Germinal center (tissue), 1 donor: ENCODE data around the gene MLC1.

Source experiments
- DNase-seq: peaks from one replicate; pipeline ENCODE4 v3.0.0; 2012; ENCODE audit warnings: mixed read lengths, low spot score

MLC1 gene

DNA sequence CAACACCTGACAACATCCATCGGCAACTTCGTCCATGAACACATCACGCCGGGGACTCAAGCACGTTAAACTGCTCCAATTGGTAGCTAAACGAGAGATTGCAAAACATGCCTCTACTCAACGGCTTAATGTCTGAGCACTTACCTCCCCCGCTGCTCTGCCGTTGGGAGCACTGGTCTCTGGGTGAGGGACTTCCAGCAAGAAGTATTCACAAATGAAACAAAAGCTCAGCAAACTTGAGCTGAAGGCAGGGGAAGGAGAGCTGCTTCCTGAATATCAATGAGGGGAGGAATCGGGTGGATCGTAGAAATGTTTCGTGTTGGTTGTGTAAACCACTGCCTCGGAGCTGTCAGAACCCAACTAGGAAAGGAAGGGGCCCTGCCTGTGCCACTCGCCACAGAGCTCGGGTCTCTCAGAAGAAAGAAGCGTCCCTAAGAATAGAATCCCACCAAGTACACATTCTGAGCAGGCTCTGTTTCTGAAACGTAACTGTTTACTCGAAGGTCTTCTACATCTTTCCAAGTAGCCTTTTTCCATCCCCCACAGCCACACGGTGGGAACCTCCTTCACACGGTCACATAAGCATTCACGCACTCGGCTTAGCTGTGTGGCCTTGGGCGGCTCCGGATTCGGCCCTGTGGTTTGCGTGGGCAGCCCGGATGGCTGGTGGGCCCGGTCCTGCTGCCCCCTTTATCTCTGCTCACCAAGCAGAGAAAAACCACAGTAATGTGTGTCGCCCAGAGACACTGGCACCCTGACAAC is at the start of gene MLC1:
Gene MLC1 (minus strand): TSS at position 216 of the 762 bp plus-strand sequence. CDS start 524 bp downstream, outside the sequence.
- no peak for DNase-seq

DNA sequence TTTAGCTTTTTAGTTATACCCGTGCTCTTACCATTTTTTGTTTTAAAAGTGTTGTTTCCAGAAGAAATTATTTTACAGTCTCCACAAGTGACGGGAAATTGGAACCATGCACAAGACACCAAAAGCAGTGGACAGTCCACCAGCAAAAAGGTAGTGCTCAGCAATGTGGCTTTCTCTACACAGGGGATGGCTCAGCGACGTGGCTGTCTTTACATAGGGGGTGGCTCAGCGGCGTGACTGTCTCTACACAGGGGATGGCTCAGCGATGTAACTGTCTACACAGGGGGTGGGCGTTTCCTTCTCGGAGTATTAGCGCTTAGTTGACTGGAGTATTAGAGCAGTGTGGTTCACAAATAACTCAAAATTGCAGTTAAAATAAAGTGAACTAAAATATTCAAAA is 49.3 kb upstream of the MLC1 start:
- no peak for DNase-seq

DNA sequence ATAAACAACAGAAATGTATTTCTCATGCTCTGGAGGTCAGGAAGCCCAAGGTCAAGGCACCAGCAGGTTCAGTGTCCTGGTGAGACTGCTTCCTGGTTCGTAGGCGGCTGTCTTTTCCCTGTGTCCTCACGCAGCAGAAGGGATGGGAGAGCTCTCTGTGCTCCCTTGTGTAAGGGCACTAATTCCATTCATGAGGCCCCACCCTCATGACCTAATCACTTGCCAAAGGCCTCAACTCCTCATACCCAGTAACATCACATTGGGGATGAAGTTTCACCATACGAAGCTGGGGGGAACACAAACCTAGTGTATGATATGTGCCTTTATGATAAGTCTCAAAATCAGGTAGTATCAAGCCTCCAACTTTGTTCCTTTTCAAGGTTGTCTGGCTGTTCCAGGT is 46.7 kb upstream of the MLC1 start:
- no peak for DNase-seq

DNA sequence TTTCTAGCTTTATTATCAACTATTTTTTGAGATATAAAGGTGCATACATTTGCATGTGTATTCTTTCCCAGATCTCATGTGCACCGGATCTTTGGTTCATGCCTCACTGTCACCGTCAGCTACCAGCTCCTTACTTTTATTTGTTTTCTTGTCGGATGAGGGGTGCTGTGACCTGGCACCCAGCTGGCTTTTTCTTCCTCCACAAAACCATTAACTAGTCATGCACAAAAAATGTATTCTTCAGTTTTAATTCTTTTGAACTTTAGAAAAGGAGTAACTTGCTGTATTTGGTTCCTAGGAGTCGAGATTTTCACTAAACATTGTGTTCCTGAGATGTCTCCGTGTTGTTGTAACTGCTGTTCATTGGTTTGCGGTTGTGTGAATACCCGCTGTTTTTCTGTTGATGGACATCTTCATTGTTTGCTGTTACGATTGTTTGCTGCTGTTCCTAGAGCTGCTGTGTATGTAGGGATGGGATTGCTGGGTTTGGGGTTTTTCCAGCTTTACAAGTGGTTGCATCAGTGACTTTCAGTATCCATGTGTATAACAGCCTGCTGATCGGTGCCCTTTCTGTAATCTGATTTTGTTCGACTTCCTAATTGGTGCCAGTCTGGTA is 44.0 kb upstream of the MLC1 start:
- DNase-seq = no peak

DNA sequence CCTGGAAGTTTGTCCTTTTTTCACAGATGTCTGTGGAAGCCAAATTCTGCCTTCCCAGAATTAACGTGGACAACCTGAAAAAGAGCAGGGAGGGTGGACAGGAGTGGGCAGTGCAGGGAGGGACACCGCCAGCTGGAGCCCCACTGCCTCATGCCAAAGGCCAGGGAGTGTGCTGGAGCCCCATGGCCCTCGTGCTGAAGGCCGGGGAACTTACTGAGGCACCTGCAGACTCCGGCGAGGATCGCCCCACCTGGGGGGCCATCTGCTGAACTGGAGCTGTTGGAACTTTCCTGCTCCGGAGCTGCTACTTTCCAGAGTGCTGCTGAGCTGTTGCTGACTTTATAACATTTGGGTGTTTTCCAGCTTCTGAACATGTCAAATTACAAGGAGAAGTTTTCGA is 39.8 kb upstream of the MLC1 start:
- DNase-seq = no peak

DNA sequence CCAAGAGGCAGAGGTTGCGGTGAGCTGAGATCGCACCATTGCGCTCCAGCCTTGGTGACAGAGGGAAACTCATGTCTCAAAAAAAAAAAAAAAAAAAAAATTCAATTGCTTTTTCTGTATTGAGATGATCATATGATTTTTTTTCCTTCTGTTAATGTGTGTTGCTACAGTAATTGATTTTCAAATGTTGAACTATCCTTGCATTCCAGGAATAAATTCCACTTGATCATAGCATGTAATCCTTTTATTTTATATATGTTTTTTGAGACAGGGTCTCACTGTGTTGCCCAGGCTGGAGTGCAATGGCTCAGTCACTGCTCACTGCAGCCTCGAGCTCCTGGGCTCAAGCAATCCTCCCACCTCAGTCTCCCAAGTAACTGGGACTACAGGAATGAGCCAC is 37.9 kb upstream of the MLC1 start:
- no peak for DNase-seq

DNA sequence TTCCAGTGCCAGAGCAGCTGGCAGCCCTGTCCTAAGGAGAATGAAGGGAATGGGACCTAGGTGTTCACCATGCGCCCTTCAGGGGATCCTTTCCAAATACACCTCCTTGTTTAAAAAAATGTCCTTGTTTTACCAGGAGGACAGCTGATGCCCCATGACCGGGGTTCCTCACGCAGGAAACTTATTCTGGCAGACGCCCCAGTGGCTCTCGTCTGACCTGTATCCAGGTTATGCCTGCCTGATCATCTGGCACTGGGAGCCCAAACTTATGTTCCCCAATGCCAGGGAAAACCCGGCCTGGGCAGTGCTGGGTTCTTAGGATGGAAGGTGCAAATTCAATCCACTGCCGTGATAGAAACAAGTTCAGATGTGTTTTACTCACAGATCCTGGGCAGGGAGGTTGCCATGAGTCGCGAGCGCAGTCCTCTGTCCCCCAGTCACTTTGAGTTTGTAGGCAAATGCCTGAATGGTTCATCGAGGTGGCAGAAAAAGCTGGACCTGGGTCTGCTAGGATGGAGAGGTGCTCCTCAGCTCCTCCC is 36.0 kb upstream of the MLC1 start:
- no peak for DNase-seq

DNA sequence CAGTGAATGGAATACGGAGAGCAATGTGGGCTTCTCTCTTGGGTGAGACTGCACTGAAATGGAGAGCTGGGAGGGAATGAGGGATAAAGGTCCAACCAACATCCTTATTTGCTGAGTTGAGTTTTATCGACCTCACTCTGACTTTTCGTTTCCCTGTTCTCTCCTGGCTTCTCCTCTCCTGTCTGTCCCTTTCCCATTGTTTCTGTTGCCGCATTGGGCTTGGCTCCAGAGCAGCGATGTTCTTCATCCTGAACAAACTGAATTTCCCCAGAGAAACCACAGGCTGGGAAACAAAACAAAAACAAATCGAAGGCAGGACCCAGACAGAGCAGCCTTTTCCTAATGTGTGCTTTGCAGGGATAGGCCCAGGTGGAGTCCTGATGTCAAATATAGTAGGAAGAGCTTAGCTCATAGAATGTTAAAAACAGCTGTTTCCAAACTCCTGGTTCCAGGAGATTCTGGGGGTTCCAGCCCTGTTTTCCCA is 34.6 kb upstream of the MLC1 start:
- DNase-seq = no peak

DNA sequence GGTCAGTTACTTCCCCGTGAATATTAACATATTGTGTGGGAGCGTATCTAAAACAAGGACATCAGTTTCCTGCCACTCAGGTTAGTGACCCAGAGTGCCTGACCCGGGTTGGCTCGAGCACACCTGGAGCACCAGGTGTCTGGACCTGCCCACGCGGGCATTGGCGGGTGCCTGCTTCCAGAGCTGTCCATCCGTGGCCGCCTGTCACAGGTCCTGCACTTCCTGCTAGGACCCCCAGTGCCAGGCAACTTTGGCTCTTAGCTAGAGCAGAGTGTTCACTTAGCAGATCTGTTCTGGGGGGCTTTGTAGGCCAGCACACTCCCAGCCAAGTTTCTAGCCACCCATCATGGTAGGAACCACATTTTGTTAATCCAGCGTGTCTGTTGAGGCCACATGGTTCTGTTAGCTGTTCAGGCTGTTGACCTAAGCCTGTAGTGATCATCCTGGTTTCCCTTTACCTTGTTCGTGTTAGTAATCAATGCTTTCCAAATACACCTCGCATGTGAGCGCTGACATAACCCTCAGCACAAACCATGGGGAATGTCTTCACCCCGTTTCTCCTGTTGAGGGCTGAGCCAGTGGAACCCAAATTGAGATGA is 34.0 kb upstream of the MLC1 start:
- DNase-seq = no peak

DNA sequence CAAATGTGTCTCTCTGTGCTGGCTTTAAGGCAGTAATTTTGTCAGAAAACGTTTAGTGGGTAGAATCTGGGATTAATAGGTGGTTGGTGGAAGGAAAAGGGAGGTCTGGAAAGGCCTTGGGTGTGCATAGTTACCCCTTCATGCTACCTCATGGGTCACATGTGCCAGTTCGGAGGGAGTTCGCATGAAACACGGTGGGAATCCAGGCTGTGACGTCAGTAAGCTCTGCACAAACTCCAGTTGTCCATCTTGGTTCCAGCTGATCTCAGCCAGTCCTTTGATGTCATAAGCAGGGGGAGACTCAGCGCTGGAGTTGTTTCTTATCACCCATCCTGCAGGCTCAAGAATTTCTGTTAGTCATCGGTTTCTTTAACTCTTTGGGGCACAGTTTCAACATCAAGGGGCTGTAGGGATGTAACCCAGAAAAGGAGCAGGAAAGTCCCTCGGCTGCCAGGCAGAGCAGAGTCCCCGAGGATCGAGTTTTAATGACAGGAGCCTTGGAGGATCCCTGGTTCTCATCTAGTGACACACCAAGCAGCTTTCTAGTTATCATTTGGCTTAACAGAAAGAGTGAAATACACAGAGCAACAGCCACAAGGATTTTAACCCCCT is 33.4 kb upstream of the MLC1 start:
- no peak for DNase-seq

DNA sequence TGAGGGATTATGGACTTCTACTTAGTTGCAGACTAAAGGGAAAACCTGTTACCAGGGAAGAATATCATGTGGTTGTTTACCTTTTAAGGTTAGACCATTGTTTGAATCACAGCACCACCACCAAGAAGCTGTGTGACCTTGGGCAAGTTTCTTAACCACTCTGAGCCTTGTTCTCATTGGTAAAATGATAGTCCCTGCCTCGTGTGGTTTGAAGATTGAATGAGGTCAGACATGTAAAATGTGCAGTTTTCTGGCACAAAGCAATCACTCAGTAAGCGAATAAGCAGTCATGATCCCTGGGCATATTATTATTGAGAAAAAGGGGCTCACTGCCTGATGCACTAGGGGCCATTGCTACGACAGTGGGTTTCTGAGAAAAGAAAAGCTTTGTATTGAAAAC is 32.9 kb upstream of the MLC1 start:
- no peak for DNase-seq

DNA sequence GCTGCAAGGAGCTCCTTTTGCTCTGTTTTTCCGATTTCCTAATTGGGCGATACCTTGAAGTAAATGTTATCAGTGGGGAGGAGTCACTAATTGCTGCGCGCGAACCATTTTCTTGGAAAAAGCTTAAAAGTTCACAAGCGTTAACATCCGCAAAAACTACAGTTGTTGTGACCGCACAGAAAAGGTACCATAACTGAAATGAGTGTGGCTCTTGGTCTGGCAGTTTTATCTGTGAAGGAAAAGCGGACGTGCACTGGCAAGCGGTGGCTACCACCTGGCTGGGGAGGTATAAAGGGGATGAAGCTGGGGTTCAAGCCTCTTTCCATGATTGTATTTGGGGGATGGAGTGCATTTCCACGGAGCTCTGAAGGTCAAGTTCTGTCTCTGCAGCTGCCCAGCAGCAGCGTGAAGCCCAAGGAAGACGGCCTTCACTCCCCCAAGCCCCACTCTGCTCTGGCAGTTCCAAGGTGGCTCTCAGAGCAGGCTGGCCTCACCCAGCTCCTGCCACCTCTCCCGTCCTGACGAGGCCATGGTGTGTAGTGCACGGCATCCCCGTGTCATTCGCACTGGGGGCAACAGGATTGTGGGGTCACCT is 32.0 kb upstream of the MLC1 start:
- DNase-seq = no peak

DNA sequence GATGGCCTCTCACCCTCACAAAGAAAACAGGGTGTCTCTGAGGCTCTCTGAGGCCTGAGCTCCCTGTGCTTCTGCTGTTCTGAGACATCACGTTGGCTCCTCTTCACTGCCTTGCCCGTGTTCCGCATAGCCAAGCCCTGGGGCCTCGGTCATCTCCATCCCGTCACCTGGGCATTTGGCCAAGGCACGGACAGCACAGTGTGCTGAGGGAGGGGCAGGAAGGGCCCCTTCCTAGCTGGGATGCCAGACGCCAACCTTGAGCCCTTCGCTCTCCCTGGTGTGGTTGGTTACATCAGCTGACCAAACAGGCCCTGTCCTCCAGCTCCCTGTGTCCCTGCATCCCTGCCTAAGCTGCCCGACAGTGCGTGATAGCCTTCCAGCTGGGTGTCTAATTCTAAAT is 30.5 kb upstream of the MLC1 start:
- no peak for DNase-seq

DNA sequence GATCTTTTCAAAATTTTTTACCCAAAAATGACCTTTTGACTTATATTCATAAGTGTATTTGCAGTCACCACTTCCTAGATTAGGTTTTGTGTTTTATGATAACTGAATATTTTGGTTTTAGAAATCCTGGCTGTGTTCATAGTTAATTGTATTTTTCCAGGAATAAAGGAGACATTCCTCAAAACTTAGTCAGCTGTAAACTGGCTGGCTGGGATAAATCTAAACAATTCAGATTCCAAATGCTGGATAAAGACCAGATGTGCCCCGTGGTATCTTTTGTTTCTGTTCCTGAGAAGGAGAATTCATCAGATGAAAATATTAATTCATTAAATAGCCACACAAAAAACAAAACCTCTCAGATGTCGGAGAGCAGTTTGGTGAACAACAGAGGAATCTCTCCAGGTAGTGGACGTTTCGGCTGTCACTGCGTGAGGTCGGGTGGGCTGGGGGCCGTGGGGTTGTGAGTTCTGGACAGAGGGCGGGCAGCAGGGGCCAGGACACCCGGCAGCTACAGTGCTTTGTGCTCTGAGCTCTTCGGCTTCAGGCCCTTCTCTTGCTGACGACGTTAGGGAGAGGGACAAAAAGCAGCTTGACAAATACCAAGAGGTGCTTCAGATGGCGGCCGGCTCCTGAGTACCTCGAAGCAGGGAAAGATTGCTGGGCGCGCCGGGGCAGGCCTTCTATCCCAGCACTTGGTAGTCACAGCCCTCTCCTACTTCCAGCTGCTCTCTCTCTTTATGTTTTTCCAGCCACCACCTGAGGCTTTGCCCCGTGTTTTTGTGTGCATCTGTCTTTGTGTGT is 29.2 kb upstream of the MLC1 start:
- DNase-seq = no peak

DNA sequence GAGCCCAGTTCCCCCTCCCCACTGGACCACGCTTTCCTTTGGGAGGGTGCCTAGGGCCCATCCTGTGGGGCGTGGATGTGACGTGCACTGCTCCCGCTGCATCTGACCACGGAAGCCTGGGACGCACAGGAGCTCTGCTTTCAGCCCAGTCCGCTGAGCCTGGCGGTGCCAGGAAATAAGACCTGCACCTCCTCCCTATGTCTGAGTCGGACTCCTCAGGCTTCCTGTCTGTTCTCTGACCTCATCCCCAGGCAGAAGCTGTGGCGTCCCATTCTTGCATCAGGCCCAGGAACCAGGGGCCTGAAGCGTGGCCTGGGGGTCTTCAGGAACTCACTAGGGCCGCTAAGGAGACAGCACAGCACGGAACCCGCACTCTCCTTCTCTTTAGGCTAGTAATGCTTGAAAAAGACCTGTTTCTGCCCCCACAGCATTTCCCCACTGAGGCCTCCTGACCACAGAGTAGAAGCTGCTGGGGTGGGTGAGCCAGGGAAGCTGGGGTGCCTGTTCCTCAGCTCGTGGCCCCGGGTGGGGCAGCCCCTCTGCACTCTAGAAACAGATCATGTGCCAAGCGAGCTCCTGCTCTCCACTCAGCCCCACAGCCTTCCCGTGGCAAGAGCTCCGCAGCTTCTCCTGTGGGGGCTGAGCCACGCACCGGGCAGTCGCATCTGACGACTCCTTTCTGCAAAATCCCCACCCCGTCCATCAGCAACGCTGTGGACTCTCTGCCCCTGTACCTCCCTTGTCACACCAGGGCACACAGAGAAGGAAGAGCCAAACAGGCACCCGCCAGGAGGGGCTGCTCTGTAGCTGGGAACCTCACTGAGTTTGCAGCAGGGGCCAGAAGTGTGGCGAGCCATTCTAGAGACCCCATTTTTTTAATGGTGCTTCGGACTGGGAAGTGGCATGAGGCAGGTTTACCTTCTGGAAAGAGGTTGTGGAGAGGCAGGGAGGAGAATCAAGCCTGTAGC is 27.2 kb upstream of the MLC1 start:
- DNase-seq = no peak

DNA sequence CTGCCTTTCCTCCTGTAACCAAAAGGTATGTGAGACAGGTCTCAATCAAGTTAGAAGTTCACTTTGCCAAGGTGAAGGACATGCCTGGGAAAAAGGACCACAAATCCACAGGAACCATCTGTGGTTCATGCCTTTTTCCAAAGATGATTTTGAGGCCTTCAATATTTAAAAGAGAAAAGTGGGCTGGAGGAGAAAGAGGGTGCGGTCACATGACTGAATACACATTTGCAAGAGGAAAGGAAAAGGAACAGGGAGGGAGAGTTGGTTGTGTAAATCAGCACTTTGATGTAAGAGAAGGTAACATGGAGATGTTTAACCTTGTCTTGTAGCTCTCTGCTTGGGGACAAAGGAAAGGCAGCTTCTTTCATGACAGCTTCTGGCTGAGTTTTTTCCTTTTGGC is 25.8 kb upstream of the MLC1 start:
- no peak for DNase-seq

DNA sequence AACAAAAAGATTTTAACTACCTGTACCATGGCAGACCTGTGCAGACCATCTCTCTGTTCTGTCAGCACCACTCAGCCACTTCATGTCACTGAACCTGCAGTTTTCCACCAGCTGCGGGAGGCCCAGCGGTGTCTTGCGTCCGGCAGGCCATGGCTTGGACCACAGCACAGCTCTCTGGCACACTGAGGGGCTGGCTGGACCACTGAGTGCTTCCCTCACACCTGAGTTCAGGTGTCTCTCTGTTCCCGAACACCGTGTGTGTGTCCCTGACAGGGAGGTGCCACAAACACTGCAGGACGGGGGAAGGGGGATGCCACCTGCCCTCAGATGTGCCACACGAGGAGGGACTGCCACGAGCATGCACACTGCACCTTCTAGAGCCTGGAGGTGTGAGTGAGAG is 22.3 kb upstream of the MLC1 start:
- DNase-seq = no peak

DNA sequence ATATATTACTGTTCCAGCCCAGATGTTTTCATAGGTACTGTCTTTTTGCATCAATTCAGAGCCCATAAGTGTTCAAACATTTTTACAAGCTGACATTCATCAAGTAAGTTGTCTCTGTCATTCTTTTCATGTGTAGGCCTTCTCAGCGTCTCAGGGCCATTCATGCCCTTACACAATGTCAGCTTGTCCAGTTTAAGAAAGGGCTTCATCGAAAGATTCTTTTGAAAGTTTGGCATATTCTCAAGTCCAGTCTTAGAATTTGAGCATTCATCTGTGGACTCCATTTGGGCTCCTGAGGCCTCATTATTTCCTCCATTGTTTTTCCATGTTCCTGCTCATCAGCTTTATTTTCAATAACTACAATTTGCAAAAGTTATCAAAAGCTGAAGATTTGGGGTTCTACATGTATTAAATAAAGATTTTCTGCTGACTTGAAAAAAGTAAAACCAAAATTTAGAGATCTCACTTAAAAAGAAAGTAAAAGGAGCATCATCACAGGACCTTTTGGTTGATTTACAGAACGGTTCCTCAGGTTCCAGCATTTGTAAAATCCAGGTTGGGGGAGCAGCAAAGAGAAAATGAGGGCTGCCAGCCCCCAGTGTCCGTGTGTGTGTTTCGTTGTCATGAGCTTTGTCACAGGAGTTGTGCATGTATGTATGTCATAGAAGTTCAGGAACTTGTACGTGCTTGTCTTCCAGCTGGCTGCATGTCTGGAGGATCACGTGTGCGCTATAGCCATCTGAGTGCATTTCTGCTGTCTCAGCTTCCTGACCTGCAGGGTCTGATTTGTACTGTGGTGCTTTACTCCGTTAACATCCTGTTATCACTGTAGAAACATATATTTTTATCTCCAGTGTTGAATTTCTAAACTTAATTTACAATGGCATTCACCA is 20.2 kb upstream of the MLC1 start:
- no peak for DNase-seq

DNA sequence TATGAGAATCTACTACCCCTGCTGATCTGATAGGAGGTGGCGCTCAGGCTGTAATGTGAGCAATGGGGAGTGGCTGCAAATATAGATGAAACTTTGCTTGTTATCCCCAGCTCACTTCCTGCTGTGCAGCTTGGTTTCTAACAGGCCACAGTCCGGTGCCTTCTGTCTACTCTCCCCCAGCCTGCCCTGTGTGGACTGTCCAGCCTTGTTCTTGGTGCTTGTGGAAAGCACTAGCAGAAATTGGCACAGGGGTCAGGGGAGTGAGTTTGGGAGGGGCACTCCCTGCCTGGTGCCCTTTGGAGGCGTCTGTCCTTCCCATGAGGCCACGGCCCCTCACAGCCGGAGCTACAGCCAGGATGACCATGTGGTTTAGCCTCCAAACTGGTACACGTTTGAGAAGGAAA is 18.9 kb upstream of the MLC1 start:
- DNase-seq = no peak
